DND-41 (cell line): ENCODE data around the gene PTPRA.

Source experiments
- ATAC-seq: fragments of 200-7000 bp; cut with Tn5 transposase; 3 replicates; pipeline ENCODE4 v1.9.1; 2021; ENCODE audit warnings: low read depth; ENCODE audit not compliant: insufficient read depth
- DNase-seq: peaks from one replicate; pipeline ENCODE4 v3.0.0-alpha.2; 2020
- H2AFZ ChIP-seq: 2 replicates; pipeline ENCODE4 v1.6.0; 2012; ENCODE audit warnings: low read depth, low read length
- H3K27ac ChIP-seq: 2 replicates; pipeline ENCODE4 v1.5.1; 2012; ENCODE audit warnings: low read length, inconsistent platforms
- H3K27me3 ChIP-seq: fragments of 200-600 bp; sonication (generic); 2 replicates; pipeline ENCODE4 v1.6.0; 2012; ENCODE audit warnings: low read length, mild to moderate bottlenecking, inconsistent platforms; ENCODE audit not compliant: insufficient read depth, poor library complexity
- H3K36me3 ChIP-seq: 2 replicates; pipeline ENCODE4 v1.5.1; 2012; ENCODE audit warnings: low read length, inconsistent platforms; ENCODE audit not compliant: insufficient read depth
- H3K4me1 ChIP-seq: 2 replicates; pipeline ENCODE4 v1.5.1; 2012; ENCODE audit warnings: mild to moderate bottlenecking, low read length; ENCODE audit not compliant: insufficient read depth
- H3K4me2 ChIP-seq: 2 replicates; pipeline ENCODE4 v1.6.0; 2012; ENCODE audit warnings: mild to moderate bottlenecking, moderate library complexity, low read length, inconsistent platforms; ENCODE audit not compliant: insufficient read depth
- H3K4me3 ChIP-seq, 2 experiments: fragments of 200-600 bp in 1 of 2; shearing (Covaris generic) in 1 of 2; 2 replicates each; pipeline ENCODE4 v1.5.1; 2012 to 2016; ENCODE audit warnings: inconsistent platforms in 2 of 2, low read length in 2 of 2, mild to moderate bottlenecking in 2 of 2, low read depth in 1 of 2, moderate library complexity in 1 of 2
- H3K79me2 ChIP-seq: 2 replicates; pipeline ENCODE4 v1.6.0; 2012; ENCODE audit warnings: low read length, inconsistent platforms; ENCODE audit not compliant: insufficient read depth
- H3K9ac ChIP-seq: 2 replicates; pipeline ENCODE4 v1.6.0; 2012; ENCODE audit warnings: low read depth, mild to moderate bottlenecking, inconsistent platforms, low read length, moderate library complexity
- H3K9me3 ChIP-seq: 2 replicates; pipeline ENCODE4 v1.5.1; 2012; ENCODE audit warnings: low read length, moderate library complexity, mild to moderate bottlenecking, inconsistent platforms; ENCODE audit not compliant: insufficient read depth, severe bottlenecking
- H4K20me1 ChIP-seq: 2 replicates; pipeline ENCODE4 v1.6.0; 2012; ENCODE audit warnings: low read length; ENCODE audit not compliant: insufficient read depth
- CTCF ChIP-seq: IDR thresholded peaks from 2 replicates; pipeline ENCODE4 v1.5.1; 2012; ENCODE audit warnings: borderline replicate concordance, low read length, moderate library complexity, mild to moderate bottlenecking; ENCODE audit not compliant: poor library complexity, severe bottlenecking; ENCODE audit errors: extremely low read depth
- EZH2 ChIP-seq: IDR thresholded peaks from 3 replicates; pipeline ENCODE4 v1.6.1; 2012; ENCODE audit warnings: borderline replicate concordance, low read depth, mild to moderate bottlenecking, moderate library complexity, low read length, inconsistent platforms; ENCODE audit not compliant: severe bottlenecking

The PTPRA gene

GRCh38 chr20:2874456-2874855 is 1.2 kb downstream of the PTPRA start:
- H2AFZ ChIP-seq, result no peak overlapping the region
- no peak for TF ChIP-seq EZH2
- no peak for TF ChIP-seq CTCF
- peaks cover 56% of the 10 kb centered on the region for H3K79me2 ChIP-seq
- H3K4me3 ChIP-seq, result peak overlapping the region; percentile 90 to 95; a peak in 3 of 4 replicates
- peaks cover 28% of the 10 kb centered on the region for H3K27me3 ChIP-seq
- DNase-seq, result peak; percentile 47
- H3K27ac ChIP-seq, result peak overlapping the region; percentile 61
- H3K36me3 ChIP-seq, result peaks cover 20% of the 10 kb centered on the region
- no peaks in the 10 kb centered on the region for H3K9me3 ChIP-seq
- peak overlapping the region; percentile 86 for H3K9ac ChIP-seq
- ATAC-seq, result no peak
- peaks cover 42% of the 10 kb centered on the region for H3K4me1 ChIP-seq
- peaks cover 25% of the 10 kb centered on the region for H4K20me1 ChIP-seq
- peak overlapping the region; percentile 77 for H3K4me2 ChIP-seq

- Histone ChIP-seq H3K4me2 (peak overlapping the region; percentile 77), H3K79me2 (peaks cover 69% of the 10 kb centered on the region), H3K36me3 (peaks cover 20% of the 10 kb centered on the region), H3K4me3 (peak overlapping the region in 1 of 2 experiments; percentile 20; a peak in 1 of 4 replicates), H4K20me1 (peaks cover 36% of the 10 kb centered on the region), H3K9me3 (no peaks in the 10 kb centered on the region), H2AFZ (no peak overlapping the region), H3K9ac (peak overlapping the region; percentile 86; the same call in 1 of the 2 replicates), H3K27ac (no peak overlapping the region), H3K27me3 (peaks cover 22% of the 10 kb centered on the region), H3K4me1 (peaks cover 42% of the 10 kb centered on the region)
- ATAC-seq (no peak), DNase-seq (no peak)
- no peak for TF ChIP-seq CTCF
Observed at GRCh38 chr20:2875690-2876203, 2.5 kb downstream of the PTPRA start.

- H2AFZ ChIP-seq, result no peak overlapping the region
- H3K4me2 ChIP-seq, result no peak overlapping the region
- peaks cover 92% of the 10 kb centered on the region for H3K79me2 ChIP-seq
- H3K9ac ChIP-seq, result no peak overlapping the region
- no peak for ATAC-seq
- H3K27me3 ChIP-seq, result no peaks in the 10 kb centered on the region
- DNase-seq, result no peak
- peaks cover 47% of the 10 kb centered on the region for H4K20me1 ChIP-seq
- H3K27ac ChIP-seq, result no peak overlapping the region
- H3K4me1 ChIP-seq, result peaks cover 26% of the 10 kb centered on the region
- H3K36me3 ChIP-seq, result peaks cover 20% of the 10 kb centered on the region
- no peak overlapping the region for H3K4me3 ChIP-seq
- TF ChIP-seq CTCF (no peak), EZH2 (no peak)
- H3K9me3 ChIP-seq, result no peaks in the 10 kb centered on the region
Observed at GRCh38 chr20:2878515-2878914, 5.2 kb downstream of the PTPRA start.

- peaks cover 20% of the 10 kb centered on the region for H3K36me3 ChIP-seq
- no peak overlapping the region for H3K4me3 ChIP-seq
- no peaks in the 10 kb centered on the region for H3K27me3 ChIP-seq
- H3K79me2 ChIP-seq, result peaks cover 94% of the 10 kb centered on the region
- TF ChIP-seq CTCF (no peak), EZH2 (no peak)
- H3K4me1 ChIP-seq, result peaks cover 26% of the 10 kb centered on the region
- H2AFZ ChIP-seq, result no peak overlapping the region
- H3K9me3 ChIP-seq, result no peaks in the 10 kb centered on the region
- no peak for DNase-seq
- ATAC-seq, result no peak
- no peak overlapping the region for H3K4me2 ChIP-seq
- H3K9ac ChIP-seq, result no peak overlapping the region
- no peak overlapping the region for H3K27ac ChIP-seq
- peaks cover 53% of the 10 kb centered on the region for H4K20me1 ChIP-seq
Observed at GRCh38 chr20:2879146-2879545, 5.9 kb downstream of the PTPRA start.
